ENCODE data around the gene PAXX.

Gene PAXX

GRCh38 chr9:136975644-136976043, 16.6 kb upstream of the PAXX start:
- Histone ChIP-seq H3K27ac (no peak overlapping the region), H3K4me1 (ENCODE audit: low read depth, poor library complexity, severe bottlenecking) (no peaks in the 10 kb centered on the region), H3K9ac (no peak overlapping the region)

GRCh38 chr9:136977223-136977622, 15.0 kb upstream of the PAXX start, which contains the start of gene PTGDS:
PTGDS (plus strand) TSS chr9:136977504; CDS start chr9:136977579, 75 bp downstream.
- no peaks in the 10 kb centered on the region for H3K36me3 ChIP-seq (ENCODE audit: insufficient read depth)
- no peak within 1 kb of the TSS for H3K27ac ChIP-seq
- H3K79me2 ChIP-seq (ENCODE audit: insufficient read depth, low read depth): no peaks in the 10 kb centered on the region
- no peaks in the 10 kb centered on the region for H4K20me1 ChIP-seq (ENCODE audit: insufficient read depth)
- no peak for TF ChIP-seq CTCF (conservative IDR thresholded peaks at IDR 0.05; ENCODE audit: low read depth, low read length)
- H3K4me3 ChIP-seq (IDR thresholded peaks at IDR 0.05; ENCODE audit: insufficient read depth, low read depth, low read length): no peak within 1 kb of the TSS
- H3K4me2 ChIP-seq: no peak within 1 kb of the TSS
- H2AFZ ChIP-seq (ENCODE audit: low read depth): no peak within 1 kb of the TSS
- no peaks in the 10 kb centered on the region for H3K4me1 ChIP-seq (ENCODE audit: low read depth, poor library complexity, severe bottlenecking)
- no peak within 1 kb of the TSS for H3K9ac ChIP-seq
- H3K27me3 ChIP-seq (ENCODE audit: insufficient read depth, low read depth): peaks cover 45% of the 10 kb centered on the region

More at GRCh38 chr9:136975644-136976043, 16.6 kb upstream of the PAXX start:
- H3K4me2 ChIP-seq: no peak overlapping the region
- peaks cover 35% of the 10 kb centered on the region for H3K27me3 ChIP-seq (ENCODE audit: insufficient read depth, low read depth)
- no peak for TF ChIP-seq CTCF (conservative IDR thresholded peaks at IDR 0.05; ENCODE audit: low read depth, low read length)
- no peaks in the 10 kb centered on the region for H3K79me2 ChIP-seq (ENCODE audit: insufficient read depth, low read depth)
- no peak overlapping the region for H3K4me3 ChIP-seq (IDR thresholded peaks at IDR 0.05; ENCODE audit: insufficient read depth, low read depth, low read length)
- no peak overlapping the region for H2AFZ ChIP-seq (ENCODE audit: low read depth)
- H3K36me3 ChIP-seq (ENCODE audit: insufficient read depth): no peaks in the 10 kb centered on the region
- H4K20me1 ChIP-seq (ENCODE audit: insufficient read depth): no peaks in the 10 kb centered on the region

- Histone ChIP-seq H3K9ac (no peak overlapping the region), H3K36me3 (ENCODE audit: insufficient read depth) (no peaks in the 10 kb centered on the region), H3K27me3 (ENCODE audit: insufficient read depth, low read depth) (peaks cover 45% of the 10 kb centered on the region), H4K20me1 (ENCODE audit: insufficient read depth) (no peaks in the 10 kb centered on the region), H3K4me2 (no peak overlapping the region), H3K27ac (no peak overlapping the region), H3K4me1 (ENCODE audit: low read depth, poor library complexity, severe bottlenecking) (no peaks in the 10 kb centered on the region), H3K79me2 (ENCODE audit: insufficient read depth, low read depth) (no peaks in the 10 kb centered on the region), H2AFZ (ENCODE audit: low read depth) (no peak overlapping the region), H3K4me3 (IDR thresholded peaks at IDR 0.05; ENCODE audit: insufficient read depth, low read depth, low read length) (no peak overlapping the region)
- TF ChIP-seq CTCF (conservative IDR thresholded peaks at IDR 0.05; ENCODE audit: low read depth, low read length): no peak
Observed at GRCh38 chr9:136977649-136978072, 14.6 kb upstream of the PAXX start.

GRCh38 chr9:136978073-136978864, 14.0 kb upstream of the PAXX start:
- no peak overlapping the region for H3K4me2 ChIP-seq
- no peaks in the 10 kb centered on the region for H3K4me1 ChIP-seq (ENCODE audit: low read depth, poor library complexity, severe bottlenecking)
- H2AFZ ChIP-seq (ENCODE audit: low read depth): no peak overlapping the region
- H3K9ac ChIP-seq: no peak overlapping the region
- no peaks in the 10 kb centered on the region for H3K79me2 ChIP-seq (ENCODE audit: insufficient read depth, low read depth)
- no peak for TF ChIP-seq CTCF (conservative IDR thresholded peaks at IDR 0.05; ENCODE audit: low read depth, low read length)
- no peaks in the 10 kb centered on the region for H4K20me1 ChIP-seq (ENCODE audit: insufficient read depth)
- H3K4me3 ChIP-seq (IDR thresholded peaks at IDR 0.05; ENCODE audit: insufficient read depth, low read depth, low read length): no peak overlapping the region
- no peaks in the 10 kb centered on the region for H3K36me3 ChIP-seq (ENCODE audit: insufficient read depth)
- H3K27ac ChIP-seq: no peak overlapping the region
- peaks cover 42% of the 10 kb centered on the region for H3K27me3 ChIP-seq (ENCODE audit: insufficient read depth, low read depth)
